Astrocyte of the spinal cord (primary cell): ENCODE data around the gene TXNDC17.
"Not testable (repeated sequence)": the region's sequence is repeated elsewhere in the genome, so short reads cannot be mapped to it uniquely, and the experiment has no call there.

Source experiments
- DNase-seq: peaks from one replicate; pipeline ENCODE4 v3.0.0; 2011; ENCODE audit warnings: low read depth, low spot score
- H3K4me3 ChIP-seq: 2 replicates; pipeline ENCODE4 v1.5.1; 2011; ENCODE audit warnings: low read depth, mild to moderate bottlenecking, low read length, moderate library complexity
- CTCF ChIP-seq: IDR thresholded peaks from 2 replicates; pipeline ENCODE4 v1.5.1; 2012; ENCODE audit warnings: low read depth, mild to moderate bottlenecking, low read length, inconsistent platforms
- in situ Hi-C: cut with HindIII; loops from 2 replicates; pipeline ENCODE4 v1.10.0; 2017; ENCODE audit warnings: low sequenced_read_pairs

The TXNDC17 gene

GRCh38 chr17:6686026-6686425 is 45.2 kb downstream of the TXNDC17 start:
- in situ Hi-C loops: no loop called here
- TF ChIP-seq CTCF: no peak
- no peak overlapping the region for H3K4me3 ChIP-seq
- no peak for DNase-seq

- no peak for TF ChIP-seq CTCF
- in situ Hi-C loops: no loop called here
Observed at GRCh38 chr17:6688944-6689343, 48.1 kb downstream of the TXNDC17 start.

GRCh38 chr17:6690641-6691040 is 49.8 kb downstream of the TXNDC17 start:
- in situ Hi-C loops: no loop called here

More at GRCh38 chr17:6688944-6689343, 48.1 kb downstream of the TXNDC17 start:
- H3K4me3 ChIP-seq: no peak overlapping the region
- no peak for DNase-seq

GRCh38 chr17:6691546-6691945 is 50.7 kb downstream of the TXNDC17 start:
- DNase-seq: no peak
- no peak overlapping the region for H3K4me3 ChIP-seq
- TF ChIP-seq CTCF: no peak
- in situ Hi-C loops: no loop called here

More at GRCh38 chr17:6690641-6691040, 49.8 kb downstream of the TXNDC17 start:
- TF ChIP-seq CTCF: no peak
- no peak for DNase-seq
- no peak overlapping the region for H3K4me3 ChIP-seq

- DNase-seq, in situ Hi-C loops, H3K4me3 ChIP-seq: not testable (repeated sequence)
Observed at GRCh38 chr17:6691958-6692357, 51.1 kb downstream of the TXNDC17 start.
